ENCODE data around the gene AVP.

DNA sequence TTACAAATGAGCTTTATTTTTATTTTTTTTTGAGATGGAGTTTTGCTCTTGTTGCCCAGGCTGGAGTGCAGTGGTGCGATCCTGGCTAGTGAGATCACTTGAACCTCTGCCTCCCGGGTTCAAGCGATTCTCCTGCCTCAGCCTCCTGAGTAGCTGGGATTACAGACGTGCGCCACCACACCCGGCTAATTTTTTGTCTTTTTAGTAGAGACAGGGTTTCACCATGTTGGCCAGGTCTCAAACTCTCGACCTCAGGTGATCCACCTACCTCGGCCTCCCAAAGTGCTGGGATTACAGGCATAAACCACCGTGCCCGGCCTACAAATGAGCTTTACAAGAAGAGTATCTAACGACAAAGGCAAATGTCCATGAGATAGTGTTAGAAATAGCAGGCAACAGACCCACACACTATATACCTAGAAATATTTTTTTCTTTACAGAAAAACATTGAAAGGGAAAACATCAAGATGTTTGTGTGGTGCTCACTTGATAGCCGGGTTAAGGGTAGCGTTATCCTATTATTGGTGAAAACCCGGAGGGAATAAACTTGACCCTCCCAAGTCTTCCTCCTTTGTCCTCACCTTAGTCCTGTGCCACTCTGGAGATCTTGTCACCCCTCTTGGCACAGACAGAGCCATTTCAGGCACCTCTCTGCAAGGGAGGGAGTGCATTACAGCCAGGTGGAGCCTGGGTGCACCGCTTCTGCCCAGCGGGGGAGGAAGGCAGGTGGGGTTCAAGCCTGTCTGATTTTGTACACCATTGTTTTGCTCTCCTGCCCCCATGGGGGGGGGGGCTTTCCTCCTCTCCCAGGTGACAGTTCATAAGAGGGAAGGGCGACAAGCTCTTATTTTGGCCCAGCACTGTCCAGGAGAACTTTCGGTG is 21.0 kb upstream of the AVP start:
- TF ChIP-seq, protein P1, sequence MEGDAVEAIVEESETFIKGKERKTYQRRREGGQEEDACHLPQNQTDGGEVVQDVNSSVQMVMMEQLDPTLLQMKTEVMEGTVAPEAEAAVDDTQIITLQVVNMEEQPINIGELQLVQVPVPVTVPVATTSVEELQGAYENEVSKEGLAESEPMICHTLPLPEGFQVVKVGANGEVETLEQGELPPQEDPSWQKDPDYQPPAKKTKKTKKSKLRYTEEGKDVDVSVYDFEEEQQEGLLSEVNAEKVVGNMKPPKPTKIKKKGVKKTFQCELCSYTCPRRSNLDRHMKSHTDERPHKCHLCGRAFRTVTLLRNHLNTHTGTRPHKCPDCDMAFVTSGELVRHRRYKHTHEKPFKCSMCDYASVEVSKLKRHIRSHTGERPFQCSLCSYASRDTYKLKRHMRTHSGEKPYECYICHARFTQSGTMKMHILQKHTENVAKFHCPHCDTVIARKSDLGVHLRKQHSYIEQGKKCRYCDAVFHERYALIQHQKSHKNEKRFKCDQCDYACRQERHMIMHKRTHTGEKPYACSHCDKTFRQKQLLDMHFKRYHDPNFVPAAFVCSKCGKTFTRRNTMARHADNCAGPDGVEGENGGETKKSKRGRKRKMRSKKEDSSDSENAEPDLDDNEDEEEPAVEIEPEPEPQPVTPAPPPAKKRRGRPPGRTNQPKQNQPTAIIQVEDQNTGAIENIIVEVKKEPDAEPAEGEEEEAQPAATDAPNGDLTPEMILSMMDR (conservative IDR thresholded peaks at IDR 0.05), result no peak
- no peak for TF ChIP-seq ZFX (IDR thresholded peaks at IDR 0.05)
